K562 (cell line): ENCODE results near the gene AIF1. TPM values are rescaled to one million over a fixed set of nuclear protein-coding genes. Genes with fewer than 3 reads are reported as not detected.

ENCODE experiments used
- ATAC-seq: fragments of 200-7000 bp; cut with Tn5 transposase; 3 replicates; pipeline ENCODE4 v1.9.1; 2020; ENCODE audit warnings: moderate library complexity
- BruUV-seq: library from RNA; stranded (reverse); fragments of 400-500 nt; replicated peaks from 2 replicates; lab custom pipeline; 2021; lab: Mats Ljungman, UMichigan
- CTCF ChIA-PET: fragments of 300-600 bp; formaldehyde crosslinking; extraction: SDS; loops from one replicate; lab custom pipeline; 2021; ENCODE audit warnings: low intra/inter-chr PET ratio; lab: Yijun Ruan, JAX
- POLR2A ChIA-PET: fragments of 300-600, 350-650 bp; sonication (Branson Sonifier 250); formaldehyde crosslinking; extraction: SDS; loops from one replicate; lab custom pipeline; 2021; ENCODE audit warnings: antibody characterized with exemption, inconsistent platforms; lab: Yijun Ruan, JAX
- DNase-seq, 4 experiments: peaks; one replicate each; pipeline versions ENCODE4 v3.0.0 to v3.0.0-alpha.2; 2011 to 2018; ENCODE audit warnings: low spot score in 3 of 4, mixed read lengths in 3 of 4; ENCODE audit errors: extremely low read depth in 1 of 4
- FAIRE-seq: peaks from 2 replicates; lab custom pipeline; 2011; peaks lifted over from hg19 to GRCh38; lab: Jason Lieb, UNC
- H2AFZ ChIP-seq: 2 replicates; pipeline ENCODE4 v1.6.0; 2011; ENCODE audit warnings: low read depth, low read length, control low read depth, inconsistent platforms
- H3K27ac ChIP-seq: fragments of 200-600 bp; 3 replicates; pipeline ENCODE4 v1.8.0; 2011; ENCODE audit warnings: low read depth, mild to moderate bottlenecking, control low read depth, inconsistent platforms, low read length, moderate library complexity, mixed read lengths; ENCODE audit errors: extremely low read depth
- H3K27me3 ChIP-seq, 2 experiments: fragments of 300-600 bp in 1 of 2; 2 replicates in 1 of 2; 3 replicates in 1 of 2; pipeline versions ENCODE4 v1.6.0 to v1.8.0; 2011; ENCODE audit warnings: inconsistent platforms in 2 of 2, low read length in 2 of 2, mild to moderate bottlenecking in 1 of 2, mixed read lengths in 1 of 2, moderate library complexity in 1 of 2; ENCODE audit not compliant: control insufficient read depth in 2 of 2, insufficient read depth in 2 of 2
- H3K36me3 ChIP-seq: fragments of 300-600 bp; 3 replicates; pipeline ENCODE4 v1.8.0; 2011; ENCODE audit warnings: mild to moderate bottlenecking, low read length, inconsistent platforms; ENCODE audit not compliant: control insufficient read depth, insufficient read depth
- H3K4me1 ChIP-seq, 2 experiments: fragments of 200-600 bp in 1 of 2; replicated peaks in 1 of 2; 2 replicates in 1 of 2; 3 replicates in 1 of 2; pipeline versions ENCODE4 v1.5.1 to v1.8.0; 2011; ENCODE audit warnings: inconsistent platforms in 2 of 2, low read length in 2 of 2, mild to moderate bottlenecking in 1 of 2, mixed read lengths in 1 of 2, moderate library complexity in 1 of 2; ENCODE audit not compliant: control insufficient read depth in 2 of 2, insufficient read depth in 2 of 2
- H3K4me2 ChIP-seq: 2 replicates; pipeline ENCODE4 v1.6.1; 2011; ENCODE audit warnings: low read length, control low read depth, inconsistent platforms, mixed read lengths; ENCODE audit not compliant: insufficient read depth
- H3K4me3 ChIP-seq: fragments of 200-600 bp; sonication (generic), shearing (Covaris generic); 2 replicates; pipeline ENCODE4 v1.5.1; 2016; ENCODE audit warnings: control low read depth, inconsistent platforms
- H3K79me2 ChIP-seq: fragments of 200-600 bp; 3 replicates; pipeline ENCODE4 v1.8.0; 2011; ENCODE audit warnings: low read length, inconsistent platforms; ENCODE audit not compliant: control insufficient read depth, insufficient read depth
- H3K9ac ChIP-seq, 2 experiments: 2 replicates each; pipeline versions ENCODE4 v1.6.0 to v1.6.1; 2011; ENCODE audit warnings: low read depth in 2 of 2, low read length in 2 of 2, control low read depth in 1 of 2, inconsistent platforms in 1 of 2, mild to moderate bottlenecking in 1 of 2, mixed read lengths in 1 of 2; ENCODE audit not compliant: insufficient read depth in 1 of 2
- H3K9me1 ChIP-seq: one replicate; pipeline ENCODE4 v1.6.0; 2011; ENCODE audit warnings: inconsistent platforms, mild to moderate bottlenecking, low read length, moderate library complexity; ENCODE audit not compliant: control insufficient read depth, insufficient read depth
- H3K9me3 ChIP-seq: replicated peaks from 2 replicates; pipeline ENCODE4 v1.5.1; 2011; ENCODE audit warnings: low read depth, low read length, inconsistent platforms; ENCODE audit not compliant: control insufficient read depth, insufficient read depth
- H4K20me1 ChIP-seq: replicated peaks from 2 replicates; pipeline ENCODE4 v1.6.1; 2011; ENCODE audit warnings: low read length, inconsistent platforms, mixed read lengths; ENCODE audit not compliant: control insufficient read depth, insufficient read depth
- CHD4 ChIP-seq: fragments of 200-600 bp; sonication (generic); IDR thresholded peaks from 3 replicates; pipeline ENCODE4 v1.6.1; 2012; ENCODE audit warnings: low read depth, mild to moderate bottlenecking, mixed read lengths, low read length, inconsistent platforms; ENCODE audit not compliant: insufficient read depth, insufficient replicate concordance, poor library complexity, severe bottlenecking
- DACH1 ChIP-seq: fragments of 450-650 bp; IDR thresholded peaks from 2 replicates; pipeline ENCODE4 v1.6.1; 2018; ENCODE audit not compliant: partially characterized antibody
- HDAC2 ChIP-seq: fragments of 450-650 bp; IDR thresholded peaks from 2 replicates; pipeline ENCODE4 v1.6.1; 2016; ENCODE audit warnings: mild to moderate bottlenecking
- MTA3 ChIP-seq: fragments of 450-650 bp; formaldehyde crosslinking; IDR thresholded peaks from 2 replicates; pipeline ENCODE4 v1.6.1; 2017; ENCODE audit warnings: mild to moderate bottlenecking, borderline replicate concordance
- NBN ChIP-seq: fragments of 450-650 bp; IDR thresholded peaks from 2 replicates; pipeline ENCODE4 v1.6.1; 2016; ENCODE audit warnings: low read depth, mild to moderate bottlenecking
- NFIX ChIP-seq: fragments of 250-450 bp; sonication (Bioruptor Pico); IDR thresholded peaks from 2 replicates; pipeline ENCODE4 v1.4.0; 2020; ENCODE audit warnings: low read depth, mild to moderate bottlenecking, moderate library complexity
- POLR2B ChIP-seq: fragments of 450-650 bp; IDR thresholded peaks from 2 replicates; pipeline ENCODE4 v1.6.1; 2018; ENCODE audit warnings: low read depth; ENCODE audit not compliant: partially characterized antibody
- PURB ChIP-seq: sonication (generic); formaldehyde crosslinking; IDR thresholded peaks from 2 replicates; pipeline ENCODE4 v1.9.0; 2021; ENCODE audit warnings: low read depth, mild to moderate bottlenecking, missing genetic modification reagents
- RBM22 ChIP-seq: fragments of 200-400 bp; formaldehyde crosslinking; IDR thresholded peaks from 2 replicates; pipeline ENCODE4 v1.6.1; 2018; ENCODE audit warnings: low read length, low read depth; ENCODE audit not compliant: poor library complexity, severe bottlenecking
- RHOXF2B ChIP-seq: fragments of 250-450 bp; sonication (Bioruptor Pico); conservative IDR thresholded peaks from 2 replicates; pipeline ENCODE4 v1.5.1; 2021
- TCF3 ChIP-seq: sonication (generic); formaldehyde crosslinking; IDR thresholded peaks from 2 replicates; pipeline ENCODE4 v1.4.0; 2020; ENCODE audit warnings: mild to moderate bottlenecking, missing genetic modification reagents
- TSC22D4 ChIP-seq: fragments of 450-650 bp; IDR thresholded peaks from 2 replicates; pipeline ENCODE4 v1.6.1; 2016; ENCODE audit warnings: missing genetic modification characterization, missing biosample characterization, control low read depth
- ZNF24 ChIP-seq: fragments of 450-650 bp; IDR thresholded peaks from 2 replicates; pipeline ENCODE4 v1.6.1; 2016
- ZNF408 ChIP-seq: fragments of 250-450 bp; sonication (Bioruptor Pico); IDR thresholded peaks from 2 replicates; pipeline ENCODE4 v1.4.0; 2020; ENCODE audit warnings: low read depth, mild to moderate bottlenecking, moderate library complexity
- ZNF561 ChIP-seq: fragments of 450-650 bp; formaldehyde crosslinking; conservative IDR thresholded peaks from 2 replicates; pipeline ENCODE4 v1.4.0; 2020; ENCODE audit warnings: mild to moderate bottlenecking, moderate library complexity
- WGBS: fragments of 100-300 bp; shearing (Covaris generic); methylation state at CpG from one replicate; pipeline ENCODE4 v1.1.6; 2016; ENCODE audit warnings: low coverage, mixed read lengths; ENCODE audit not compliant: insufficient coverage; ENCODE audit errors: missing lambda C conversion rate; 5-methylcytosine and 5-hydroxymethylcytosine counted together
- in situ Hi-C: fragments of 300-500 bp; cut with MboI; formaldehyde crosslinking; loops from 4 replicates; pipeline ENCODE4 v1.15.0; 2018; ENCODE audit warnings: inconsistent platforms, mixed read lengths
- intact Hi-C: fragments of 100-400 bp; cut with micrococcal nuclease; formaldehyde crosslinking; loops from 2 replicates; pipeline ENCODE4 v1.14.2; 2022
- polyA plus RNA-seq, 8 experiments: library from polyadenylated mRNA; depleted of rRNA in 4 of 8; stranded (reverse) in 5 of 8; unstranded in 3 of 8; fragments of >200 nt; fragmentation: Nextera tagmentation in 2 of 8; fragmentation: Illumina TruSeq in 1 of 8; extraction: Ambion mirVana in 2 of 8; extraction: Trizol in 1 of 8; gene quantifications; 2 replicates each; pipeline versions ENCODE4 v1.2.1 to v1.2.3, GENCODE V29; 2011 to 2014; ENCODE audit warnings: inconsistent platforms in 1 of 8, missing spikeins in 1 of 8
- total RNA-seq, 7 experiments: library from RNA; depleted of rRNA in 6 of 7; stranded (reverse); fragments of >200 nt in 6 of 7; fragmentation: Illumina TruSeq in 2 of 7; extraction: Trizol in 2 of 7; gene quantifications; 2 replicates each; pipeline versions ENCODE4 v1.2.1 to v1.2.3, GENCODE V29; 2011 to 2021; ENCODE audit warnings: low replicate concordance in 1 of 7
- TF ChIP-seq, protein P1 (sequence below): fragments of 450-650 bp; IDR thresholded peaks from 2 replicates; pipeline ENCODE4 v1.6.1; 2016; ENCODE audit warnings: borderline replicate concordance
- TF ChIP-seq, protein P2 (sequence below): sonication (generic); formaldehyde crosslinking; IDR thresholded peaks from 2 replicates; pipeline ENCODE4 v1.8.0; 2022; ENCODE audit warnings: mild to moderate bottlenecking, missing genetic modification reagents

The AIF1 gene
- total and polyA plus RNA-seq, 9 of the 15 experiments (the other 6 are each of a cell fraction or from before 2014, with no cell fraction given), result 9.4 to 33.4 (median 19.4) TPM

DNA sequence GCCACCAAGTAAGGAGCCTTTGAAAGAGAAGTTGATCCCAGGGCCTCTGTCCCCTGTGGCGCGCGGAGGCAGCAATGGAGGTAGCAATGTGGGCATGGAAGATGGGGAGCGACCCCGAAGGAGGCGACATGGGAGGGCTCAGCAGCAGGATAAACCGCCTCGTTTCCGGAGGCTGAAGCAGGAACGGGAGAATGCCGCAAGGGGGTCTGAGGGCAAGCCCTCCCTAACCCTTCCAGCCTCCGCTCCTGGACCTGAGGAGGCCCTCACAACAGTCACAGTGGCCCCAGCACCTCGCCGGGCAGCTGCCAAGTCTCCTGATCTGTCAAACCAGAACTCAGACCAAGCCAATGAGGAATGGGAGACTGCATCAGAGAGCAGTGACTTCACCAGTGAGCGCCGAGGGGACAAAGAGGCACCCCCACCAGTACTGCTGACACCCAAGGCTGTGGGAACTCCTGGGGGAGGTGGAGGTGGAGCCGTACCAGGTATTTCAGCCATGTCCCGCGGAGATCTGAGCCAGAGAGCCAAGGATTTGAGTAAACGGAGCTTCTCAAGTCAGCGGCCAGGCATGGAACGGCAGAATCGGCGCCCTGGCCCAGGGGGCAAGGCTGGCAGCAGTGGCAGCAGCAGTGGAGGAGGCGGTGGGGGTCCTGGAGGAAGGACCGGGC lies 17.4 kb downstream of the AIF1 start:
- BruUV-seq, result no TSS peak
- intact Hi-C loops, result no loop called here
- TF ChIP-seq PURB (CRISPR knock-in tag) (no peak), ZNF24 (no peak), ZNF561 (no peak), TCF3 (CRISPR knock-in tag) (no peak), HDAC2 (no peak), POLR2B (peak; percentile 73), NBN (no peak), TSC22D4 (tag) (no peak), DACH1 (no peak), NFIX (CRISPR knock-in tag) (no peak), CHD4 (no peak), RHOXF2B (CRISPR knock-in tag) (no peak), MTA3 (peak; percentile 78; the same call in 1 of the 2 replicates), RBM22 (peak; percentile 88), ZNF408 (CRISPR knock-in tag) (no peak)
- TF ChIP-seq, protein P1, sequence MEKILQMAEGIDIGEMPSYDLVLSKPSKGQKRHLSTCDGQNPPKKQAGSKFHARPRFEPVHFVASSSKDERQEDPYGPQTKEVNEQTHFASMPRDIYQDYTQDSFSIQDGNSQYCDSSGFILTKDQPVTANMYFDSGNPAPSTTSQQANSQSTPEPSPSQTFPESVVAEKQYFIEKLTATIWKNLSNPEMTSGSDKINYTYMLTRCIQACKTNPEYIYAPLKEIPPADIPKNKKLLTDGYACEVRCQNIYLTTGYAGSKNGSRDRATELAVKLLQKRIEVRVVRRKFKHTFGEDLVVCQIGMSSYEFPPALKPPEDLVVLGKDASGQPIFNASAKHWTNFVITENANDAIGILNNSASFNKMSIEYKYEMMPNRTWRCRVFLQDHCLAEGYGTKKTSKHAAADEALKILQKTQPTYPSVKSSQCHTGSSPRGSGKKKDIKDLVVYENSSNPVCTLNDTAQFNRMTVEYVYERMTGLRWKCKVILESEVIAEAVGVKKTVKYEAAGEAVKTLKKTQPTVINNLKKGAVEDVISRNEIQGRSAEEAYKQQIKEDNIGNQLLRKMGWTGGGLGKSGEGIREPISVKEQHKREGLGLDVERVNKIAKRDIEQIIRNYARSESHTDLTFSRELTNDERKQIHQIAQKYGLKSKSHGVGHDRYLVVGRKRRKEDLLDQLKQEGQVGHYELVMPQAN, result no peak
- TF ChIP-seq, protein P2, sequence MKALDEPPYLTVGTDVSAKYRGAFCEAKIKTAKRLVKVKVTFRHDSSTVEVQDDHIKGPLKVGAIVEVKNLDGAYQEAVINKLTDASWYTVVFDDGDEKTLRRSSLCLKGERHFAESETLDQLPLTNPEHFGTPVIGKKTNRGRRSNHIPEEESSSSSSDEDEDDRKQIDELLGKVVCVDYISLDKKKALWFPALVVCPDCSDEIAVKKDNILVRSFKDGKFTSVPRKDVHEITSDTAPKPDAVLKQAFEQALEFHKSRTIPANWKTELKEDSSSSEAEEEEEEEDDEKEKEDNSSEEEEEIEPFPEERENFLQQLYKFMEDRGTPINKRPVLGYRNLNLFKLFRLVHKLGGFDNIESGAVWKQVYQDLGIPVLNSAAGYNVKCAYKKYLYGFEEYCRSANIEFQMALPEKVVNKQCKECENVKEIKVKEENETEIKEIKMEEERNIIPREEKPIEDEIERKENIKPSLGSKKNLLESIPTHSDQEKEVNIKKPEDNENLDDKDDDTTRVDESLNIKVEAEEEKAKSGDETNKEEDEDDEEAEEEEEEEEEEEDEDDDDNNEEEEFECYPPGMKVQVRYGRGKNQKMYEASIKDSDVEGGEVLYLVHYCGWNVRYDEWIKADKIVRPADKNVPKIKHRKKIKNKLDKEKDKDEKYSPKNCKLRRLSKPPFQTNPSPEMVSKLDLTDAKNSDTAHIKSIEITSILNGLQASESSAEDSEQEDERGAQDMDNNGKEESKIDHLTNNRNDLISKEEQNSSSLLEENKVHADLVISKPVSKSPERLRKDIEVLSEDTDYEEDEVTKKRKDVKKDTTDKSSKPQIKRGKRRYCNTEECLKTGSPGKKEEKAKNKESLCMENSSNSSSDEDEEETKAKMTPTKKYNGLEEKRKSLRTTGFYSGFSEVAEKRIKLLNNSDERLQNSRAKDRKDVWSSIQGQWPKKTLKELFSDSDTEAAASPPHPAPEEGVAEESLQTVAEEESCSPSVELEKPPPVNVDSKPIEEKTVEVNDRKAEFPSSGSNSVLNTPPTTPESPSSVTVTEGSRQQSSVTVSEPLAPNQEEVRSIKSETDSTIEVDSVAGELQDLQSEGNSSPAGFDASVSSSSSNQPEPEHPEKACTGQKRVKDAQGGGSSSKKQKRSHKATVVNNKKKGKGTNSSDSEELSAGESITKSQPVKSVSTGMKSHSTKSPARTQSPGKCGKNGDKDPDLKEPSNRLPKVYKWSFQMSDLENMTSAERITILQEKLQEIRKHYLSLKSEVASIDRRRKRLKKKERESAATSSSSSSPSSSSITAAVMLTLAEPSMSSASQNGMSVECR (CRISPR knock-in tag), result 0 out of 2 replicates have a peak, but pooled peaks have one; percentile 32

More for the DNA sequence above, 17.4 kb downstream of the AIF1 start:
- in situ Hi-C loops, result no loop called here
- H3K27ac ChIP-seq, result no peak overlapping the region
- H3K9me3 ChIP-seq, result no peaks in the 10 kb centered on the region
- peaks cover 28% of the 10 kb centered on the region for H4K20me1 ChIP-seq
- 94% methylated on average over 26 of the region's 26 CpGs for WGBS
- H3K36me3 ChIP-seq, result peaks cover 100% of the 10 kb centered on the region
- H2AFZ ChIP-seq, result no peak overlapping the region
- peaks cover 0 to 30% of the 10 kb centered on the region in 2 experiments; a peak in 3 of 5 replicates for H3K4me1 ChIP-seq
- H3K27me3 ChIP-seq, result no peaks in the 10 kb centered on the region
- H3K79me2 ChIP-seq, result peaks cover 14% of the 10 kb centered on the region; the same call in 1 of the 3 replicates
- H3K4me3 ChIP-seq, result no peak overlapping the region
- ChIA-PET POLR2A (interaction anchor here (0.6 to 14.8 kb wide), 6 partner anchors 7 to 138 kb away, joined by 3 to 274 read pairs (median 6); partner anchors contain the start of genes BAG6 and PRRC2A), CTCF (no interaction called here)
- no peaks in the 10 kb centered on the region for H3K9me1 ChIP-seq
- no peak overlapping the region for H3K4me2 ChIP-seq
- FAIRE-seq (no peak), DNase-seq (no peak), ATAC-seq (peak; percentile 8)
- H3K9ac ChIP-seq, result peak overlapping the region in 1 of 2 experiments; percentile 79; a peak in 2 of 4 replicates
